Lower leg skin (tissue), 4 donors: ENCODE measurements around the gene EMP2. TPM values are rescaled to one million over a fixed set of nuclear protein-coding genes. Genes with fewer than 3 reads are reported as not detected.
"Not testable (repeated sequence)": the region's sequence is repeated elsewhere in the genome, so short reads cannot be mapped to it uniquely, and the experiment has no call there.

Experiments
- DNase-seq, 2 donors: peaks; one replicate each; pipeline ENCODE4 v3.0.0-alpha.2; 2019; ENCODE audit warnings: low spot score in 2 of 2
- H3K4me3 ChIP-seq: fragments of 200-600 bp; sonication (generic); 2 replicates; pipeline ENCODE4 v1.5.1; 2017; ENCODE audit warnings: mild to moderate bottlenecking, low read depth; ENCODE audit not compliant: poor library complexity, severe bottlenecking
- CTCF ChIP-seq, 3 donors: fragments of 450-650 bp; IDR thresholded peaks; one replicate each; pipeline ENCODE4 v1.5.1; 2016; ENCODE audit warnings: antibody characterized with exemption in 3 of 3, mild to moderate bottlenecking in 3 of 3, moderate library complexity in 2 of 3
- POLR2A ChIP-seq, 2 donors: fragments of 450-650 bp; IDR thresholded peaks; one replicate each; pipeline ENCODE4 v1.6.1; 2016 to 2017; ENCODE audit warnings: antibody characterized with exemption in 2 of 2, mild to moderate bottlenecking in 1 of 2, moderate library complexity in 1 of 2
- WGBS, 2 donors: methylation state at CpG; one replicate each; pipeline ENCODE4 v1.1.5; 2018; 5-methylcytosine and 5-hydroxymethylcytosine counted together
- intact Hi-C: fragments of 100-400 bp; cut with DNase I; formaldehyde crosslinking; loops from one replicate; pipeline ENCODE4 v1.15.0; 2023; ENCODE audit warnings: low total_unique reads
- total RNA-seq, 4 donors: library from RNA; depleted of rRNA; stranded (reverse); fragments of >200 nt; gene quantifications; one replicate each; pipeline ENCODE4 v1.1.0, GENCODE V29; 2016

The EMP2 gene
- total RNA-seq, 4 donors from 2014 or later: 74.1 to 167 (median 104) TPM

DNA sequence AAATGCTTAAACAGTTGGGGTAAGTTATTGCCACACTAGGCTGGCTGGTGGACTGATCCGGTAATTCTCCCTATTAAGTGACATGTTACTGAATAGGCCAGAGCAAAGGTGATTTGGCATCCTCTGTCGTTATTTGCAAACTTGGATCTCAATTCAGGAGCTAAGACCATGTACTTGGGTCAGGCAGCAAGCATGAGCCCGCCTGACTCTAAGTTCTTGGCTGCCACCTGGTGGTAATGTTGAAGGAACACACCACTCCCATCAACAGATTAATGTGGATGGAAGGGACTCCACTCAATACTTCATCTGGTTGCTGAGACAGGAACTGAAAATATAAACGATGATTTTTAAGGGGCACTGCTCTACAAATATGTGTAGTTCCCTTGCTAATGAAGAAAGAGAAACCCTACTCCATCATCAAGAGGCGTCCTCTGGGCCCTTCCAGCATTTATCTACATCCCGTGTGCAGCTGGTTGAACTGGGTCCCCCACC lies 70.8 kb downstream of the EMP2 start:
- intact Hi-C loops: loop anchor here (5.0 kb wide), 2 partner anchors 228 to 252 kb away; no protein-coding TSS in a partner anchor
- 26 to 29% methylated on average over 6 of the region's 6 CpGs for WGBS, 2 donors
- TF ChIP-seq POLR2A (IDR thresholded peaks at IDR 0.05) (no peak), CTCF (IDR thresholded peaks at IDR 0.05) (peak in 1 of 3 donors; percentile 48)
- no peak for DNase-seq
- H3K4me3 ChIP-seq: no peak overlapping the region

DNA sequence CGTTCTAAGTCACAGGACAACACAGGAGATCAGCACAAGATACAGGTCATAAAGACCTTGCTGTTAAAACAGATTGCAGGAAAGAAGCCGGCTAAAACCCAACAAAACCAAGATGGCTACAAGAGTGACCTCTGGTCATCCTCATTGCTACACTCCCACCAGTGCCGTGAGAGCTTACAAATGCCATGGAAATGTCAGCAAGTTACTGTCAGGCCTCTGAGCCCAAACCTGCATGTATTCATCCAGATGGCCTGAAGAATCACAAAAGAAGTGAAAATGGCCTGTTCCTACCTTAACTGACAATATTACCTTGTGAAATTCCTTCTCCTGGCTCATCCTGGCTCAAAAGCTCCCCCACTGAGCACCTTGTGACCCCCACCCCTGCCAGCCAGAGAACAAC lies 75.1 kb downstream of the EMP2 start:
- not testable (repeated sequence) for H3K4me3 ChIP-seq, DNase-seq
- intact Hi-C loops: loop anchor here (5.0 kb wide), 1 partner anchor 248 kb away; no protein-coding TSS in a partner anchor
- WGBS, 2 donors: 82 to 92% methylated on average over 3 of the region's 3 CpGs

- WGBS, 2 donors: 66 to 92% methylated on average over 2 of the region's 2 CpGs
- no peak for DNase-seq
- TF ChIP-seq CTCF (IDR thresholded peaks at IDR 0.05): no peak
- no peak for TF ChIP-seq POLR2A (IDR thresholded peaks at IDR 0.05)
- intact Hi-C loops: no loop called here
- H3K4me3 ChIP-seq: no peak overlapping the region
Observed at GRCh38 chr16:10504404-10504885, 76.0 kb downstream of the EMP2 start.

DNA sequence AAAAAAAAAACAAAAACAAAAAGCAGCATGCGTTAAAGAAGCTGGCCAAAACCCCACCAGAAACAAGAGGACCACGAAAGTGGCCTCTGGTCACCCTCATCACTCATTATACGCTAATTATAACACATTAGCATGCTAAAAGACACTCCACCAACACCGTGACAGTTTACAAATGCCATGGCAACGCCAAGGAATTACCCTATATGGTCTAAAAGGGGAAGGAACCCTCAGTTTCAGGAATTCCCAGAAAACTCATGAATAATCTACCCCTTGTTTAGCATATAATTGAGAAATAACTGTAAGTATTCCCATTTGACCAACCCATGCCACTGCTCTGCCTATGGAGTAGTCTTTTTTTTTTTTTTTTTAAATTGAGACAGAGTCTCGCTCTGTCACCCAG lies 77.6 kb downstream of the EMP2 start:
- no peak for DNase-seq
- no peak overlapping the region for H3K4me3 ChIP-seq
- intact Hi-C loops: no loop called here
- no peak for TF ChIP-seq POLR2A (IDR thresholded peaks at IDR 0.05)
- TF ChIP-seq CTCF (IDR thresholded peaks at IDR 0.05): no peak
- WGBS, 2 donors: 88 to 92% methylated on average over 6 of the region's 6 CpGs

DNA sequence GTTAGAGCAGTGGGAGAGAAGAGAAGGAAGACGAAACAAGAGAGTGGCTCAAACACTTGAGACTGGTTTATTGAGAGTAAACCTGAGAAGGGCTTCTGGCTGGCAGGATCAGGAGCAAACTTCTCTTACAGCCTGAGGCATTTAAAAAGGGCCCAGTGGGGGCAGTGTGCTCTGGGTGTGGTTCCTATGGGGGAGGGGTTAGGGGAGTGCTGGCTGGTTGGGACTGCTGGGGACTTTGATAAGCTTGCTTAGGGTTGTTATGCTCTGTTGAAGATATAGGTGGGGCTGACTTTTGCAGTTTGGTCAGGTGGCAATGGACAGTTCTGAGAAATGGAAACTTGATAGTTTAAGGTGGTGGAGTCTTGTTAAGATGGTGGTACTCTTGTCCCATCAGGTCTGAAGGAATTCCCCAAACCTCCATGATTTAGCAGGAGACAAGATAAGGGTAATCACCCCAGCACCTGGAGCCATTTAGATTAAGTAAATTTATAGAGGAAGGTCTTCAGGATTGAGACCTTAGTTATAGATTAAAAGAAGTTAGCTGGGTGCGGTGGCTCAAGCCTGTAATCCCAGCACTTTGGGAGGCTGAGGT lies 79.3 kb downstream of the EMP2 start:
- WGBS, 2 donors: 66 to 96% methylated on average over 2 of the region's 2 CpGs
- H3K4me3 ChIP-seq: no peak overlapping the region
- no peak for DNase-seq
- intact Hi-C loops: no loop called here
- no peak for TF ChIP-seq CTCF (IDR thresholded peaks at IDR 0.05)
- no peak for TF ChIP-seq POLR2A (IDR thresholded peaks at IDR 0.05)

GRCh38 chr16:10500582-10500981 lies 79.8 kb downstream of the EMP2 start:
- TF ChIP-seq POLR2A (IDR thresholded peaks at IDR 0.05): no peak
- no peak for TF ChIP-seq CTCF (IDR thresholded peaks at IDR 0.05)
- intact Hi-C loops: no loop called here
- 94 to 97% methylated on average over 3 of the region's 3 CpGs for WGBS, 2 donors
- no peak overlapping the region for H3K4me3 ChIP-seq
- DNase-seq: no peak
